DND-41 (cell line): ENCODE results near the gene C1QTNF12.

Experiments
- ATAC-seq: fragments of 200-7000 bp; cut with Tn5 transposase; 3 replicates; pipeline ENCODE4 v1.9.1; 2021; ENCODE audit warnings: low read depth; ENCODE audit not compliant: insufficient read depth
- DNase-seq: peaks from one replicate; pipeline ENCODE4 v3.0.0-alpha.2; 2020
- H2AFZ ChIP-seq: 2 replicates; pipeline ENCODE4 v1.6.0; 2012; ENCODE audit warnings: low read depth, low read length
- H3K27ac ChIP-seq: 2 replicates; pipeline ENCODE4 v1.5.1; 2012; ENCODE audit warnings: low read length, inconsistent platforms
- H3K27me3 ChIP-seq: fragments of 200-600 bp; sonication (generic); 2 replicates; pipeline ENCODE4 v1.6.0; 2012; ENCODE audit warnings: low read length, mild to moderate bottlenecking, inconsistent platforms; ENCODE audit not compliant: insufficient read depth, poor library complexity
- H3K36me3 ChIP-seq: 2 replicates; pipeline ENCODE4 v1.5.1; 2012; ENCODE audit warnings: low read length, inconsistent platforms; ENCODE audit not compliant: insufficient read depth
- H3K4me1 ChIP-seq: 2 replicates; pipeline ENCODE4 v1.5.1; 2012; ENCODE audit warnings: mild to moderate bottlenecking, low read length; ENCODE audit not compliant: insufficient read depth
- H3K4me2 ChIP-seq: 2 replicates; pipeline ENCODE4 v1.6.0; 2012; ENCODE audit warnings: mild to moderate bottlenecking, moderate library complexity, low read length, inconsistent platforms; ENCODE audit not compliant: insufficient read depth
- H3K4me3 ChIP-seq, 2 experiments: fragments of 200-600 bp in 1 of 2; shearing (Covaris generic) in 1 of 2; 2 replicates each; pipeline ENCODE4 v1.5.1; 2012 to 2016; ENCODE audit warnings: inconsistent platforms in 2 of 2, low read length in 2 of 2, mild to moderate bottlenecking in 2 of 2, low read depth in 1 of 2, moderate library complexity in 1 of 2
- H3K79me2 ChIP-seq: 2 replicates; pipeline ENCODE4 v1.6.0; 2012; ENCODE audit warnings: low read length, inconsistent platforms; ENCODE audit not compliant: insufficient read depth
- H3K9ac ChIP-seq: 2 replicates; pipeline ENCODE4 v1.6.0; 2012; ENCODE audit warnings: low read depth, mild to moderate bottlenecking, inconsistent platforms, low read length, moderate library complexity
- H3K9me3 ChIP-seq: 2 replicates; pipeline ENCODE4 v1.5.1; 2012; ENCODE audit warnings: low read length, moderate library complexity, mild to moderate bottlenecking, inconsistent platforms; ENCODE audit not compliant: insufficient read depth, severe bottlenecking
- H4K20me1 ChIP-seq: 2 replicates; pipeline ENCODE4 v1.6.0; 2012; ENCODE audit warnings: low read length; ENCODE audit not compliant: insufficient read depth
- EZH2 ChIP-seq: IDR thresholded peaks from 3 replicates; pipeline ENCODE4 v1.6.1; 2012; ENCODE audit warnings: borderline replicate concordance, low read depth, mild to moderate bottlenecking, moderate library complexity, low read length, inconsistent platforms; ENCODE audit not compliant: severe bottlenecking
- TF ChIP-seq, protein P1 (sequence below): IDR thresholded peaks from 2 replicates; pipeline ENCODE4 v1.5.1; 2012; ENCODE audit warnings: borderline replicate concordance, low read length, moderate library complexity, mild to moderate bottlenecking; ENCODE audit not compliant: poor library complexity, severe bottlenecking; ENCODE audit errors: extremely low read depth

C1QTNF12 gene

DNA sequence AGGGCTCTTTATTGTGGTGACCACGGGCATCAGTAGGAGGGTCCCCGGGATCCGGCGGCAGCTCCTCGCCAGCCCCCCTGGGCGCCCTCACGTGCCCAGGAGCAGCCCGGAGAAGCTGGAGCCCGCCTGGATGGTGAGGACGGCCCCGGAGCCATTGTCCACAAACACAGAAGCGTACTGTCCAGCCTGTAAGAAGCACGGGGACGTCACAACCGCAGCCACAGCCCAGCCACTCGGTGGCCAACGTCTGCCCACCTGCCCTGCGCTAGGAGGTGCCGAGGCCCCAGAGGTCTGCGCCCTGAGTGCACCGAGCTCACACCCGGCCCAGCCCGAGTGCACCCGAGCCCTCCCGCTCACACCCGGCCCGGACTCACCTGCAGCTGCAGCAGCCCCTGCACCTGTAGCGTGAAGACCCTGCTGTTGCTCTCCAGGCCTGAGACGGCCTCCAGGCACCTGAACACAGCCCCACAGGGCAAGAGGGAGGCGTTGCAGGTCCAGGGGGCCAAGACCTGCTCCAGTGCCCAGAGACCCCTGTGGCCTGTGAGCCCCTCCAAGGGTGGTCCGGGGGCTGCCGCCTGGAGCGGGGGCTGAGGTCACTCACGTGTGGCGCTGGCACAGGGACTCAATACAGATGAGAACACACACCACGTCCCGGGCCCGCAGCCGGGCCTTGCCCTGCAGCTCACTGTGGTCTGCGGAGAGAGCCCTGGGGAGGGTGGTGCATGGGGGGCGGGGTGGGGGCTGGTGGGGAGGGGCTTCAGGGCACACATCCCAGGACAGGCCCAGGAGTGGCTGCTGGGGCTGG lies 3.9 kb downstream of the C1QTNF12 start:
- Histone ChIP-seq H4K20me1 (peaks cover 3% of the 10 kb centered on the region; the same call in 1 of the 2 replicates), H3K36me3 (no peaks in the 10 kb centered on the region), H3K79me2 (no peaks in the 10 kb centered on the region), H3K4me1 (no peaks in the 10 kb centered on the region), H3K27me3 (no peaks in the 10 kb centered on the region), H3K4me2 (no peak overlapping the region), H3K9me3 (no peaks in the 10 kb centered on the region), H3K4me3 (no peak overlapping the region), H3K9ac (no peak overlapping the region), H2AFZ (no peak overlapping the region), H3K27ac (no peak overlapping the region)
- ATAC-seq (no peak), DNase-seq (no peak)
- TF ChIP-seq EZH2, result no peak
- TF ChIP-seq, protein P1, sequence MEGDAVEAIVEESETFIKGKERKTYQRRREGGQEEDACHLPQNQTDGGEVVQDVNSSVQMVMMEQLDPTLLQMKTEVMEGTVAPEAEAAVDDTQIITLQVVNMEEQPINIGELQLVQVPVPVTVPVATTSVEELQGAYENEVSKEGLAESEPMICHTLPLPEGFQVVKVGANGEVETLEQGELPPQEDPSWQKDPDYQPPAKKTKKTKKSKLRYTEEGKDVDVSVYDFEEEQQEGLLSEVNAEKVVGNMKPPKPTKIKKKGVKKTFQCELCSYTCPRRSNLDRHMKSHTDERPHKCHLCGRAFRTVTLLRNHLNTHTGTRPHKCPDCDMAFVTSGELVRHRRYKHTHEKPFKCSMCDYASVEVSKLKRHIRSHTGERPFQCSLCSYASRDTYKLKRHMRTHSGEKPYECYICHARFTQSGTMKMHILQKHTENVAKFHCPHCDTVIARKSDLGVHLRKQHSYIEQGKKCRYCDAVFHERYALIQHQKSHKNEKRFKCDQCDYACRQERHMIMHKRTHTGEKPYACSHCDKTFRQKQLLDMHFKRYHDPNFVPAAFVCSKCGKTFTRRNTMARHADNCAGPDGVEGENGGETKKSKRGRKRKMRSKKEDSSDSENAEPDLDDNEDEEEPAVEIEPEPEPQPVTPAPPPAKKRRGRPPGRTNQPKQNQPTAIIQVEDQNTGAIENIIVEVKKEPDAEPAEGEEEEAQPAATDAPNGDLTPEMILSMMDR, result no peak

DNA sequence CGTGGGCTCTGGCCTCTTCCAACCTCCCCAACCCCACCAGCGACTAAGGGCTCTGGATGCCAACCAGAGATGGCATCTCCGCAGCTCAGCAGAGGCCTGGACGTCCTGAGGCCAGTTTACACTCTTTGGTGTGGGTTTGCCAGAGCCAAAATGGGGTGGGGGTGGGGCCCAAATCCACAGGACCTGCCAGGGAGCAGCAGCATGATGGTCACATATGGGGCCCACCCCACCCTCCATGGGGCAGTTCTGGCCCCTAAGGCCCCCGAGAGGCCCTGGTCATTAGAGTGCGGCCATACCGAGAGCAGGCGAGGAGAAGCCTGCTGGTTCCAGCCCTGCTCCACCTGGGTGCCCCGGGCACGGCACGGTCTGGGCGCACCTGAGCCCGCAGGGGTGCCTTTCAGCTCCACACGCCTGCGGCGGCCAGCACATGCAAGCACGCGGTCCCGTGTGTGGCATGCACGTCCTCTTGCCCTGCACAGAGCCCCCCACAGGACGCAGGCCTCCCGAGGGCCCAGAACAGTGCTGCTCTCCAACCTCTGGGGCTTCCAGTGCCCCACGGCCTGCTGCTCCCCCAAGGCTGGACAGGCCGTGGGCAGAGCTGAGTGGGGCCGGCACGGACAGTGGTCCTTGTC lies 4.8 kb downstream of the C1QTNF12 start:
- Histone ChIP-seq H3K4me3 (no peak overlapping the region), H3K79me2 (no peaks in the 10 kb centered on the region), H3K36me3 (no peaks in the 10 kb centered on the region), H3K27me3 (no peaks in the 10 kb centered on the region), H4K20me1 (peaks cover 7% of the 10 kb centered on the region; the same call in 1 of the 2 replicates), H3K4me2 (no peak overlapping the region), H3K27ac (no peak overlapping the region), H3K9me3 (no peaks in the 10 kb centered on the region), H2AFZ (no peak overlapping the region), H3K9ac (no peak overlapping the region), H3K4me1 (no peaks in the 10 kb centered on the region)
- TF ChIP-seq, protein P1, result no peak
- no peak for TF ChIP-seq EZH2
- no peak for ATAC-seq
- no peak for DNase-seq

DNA sequence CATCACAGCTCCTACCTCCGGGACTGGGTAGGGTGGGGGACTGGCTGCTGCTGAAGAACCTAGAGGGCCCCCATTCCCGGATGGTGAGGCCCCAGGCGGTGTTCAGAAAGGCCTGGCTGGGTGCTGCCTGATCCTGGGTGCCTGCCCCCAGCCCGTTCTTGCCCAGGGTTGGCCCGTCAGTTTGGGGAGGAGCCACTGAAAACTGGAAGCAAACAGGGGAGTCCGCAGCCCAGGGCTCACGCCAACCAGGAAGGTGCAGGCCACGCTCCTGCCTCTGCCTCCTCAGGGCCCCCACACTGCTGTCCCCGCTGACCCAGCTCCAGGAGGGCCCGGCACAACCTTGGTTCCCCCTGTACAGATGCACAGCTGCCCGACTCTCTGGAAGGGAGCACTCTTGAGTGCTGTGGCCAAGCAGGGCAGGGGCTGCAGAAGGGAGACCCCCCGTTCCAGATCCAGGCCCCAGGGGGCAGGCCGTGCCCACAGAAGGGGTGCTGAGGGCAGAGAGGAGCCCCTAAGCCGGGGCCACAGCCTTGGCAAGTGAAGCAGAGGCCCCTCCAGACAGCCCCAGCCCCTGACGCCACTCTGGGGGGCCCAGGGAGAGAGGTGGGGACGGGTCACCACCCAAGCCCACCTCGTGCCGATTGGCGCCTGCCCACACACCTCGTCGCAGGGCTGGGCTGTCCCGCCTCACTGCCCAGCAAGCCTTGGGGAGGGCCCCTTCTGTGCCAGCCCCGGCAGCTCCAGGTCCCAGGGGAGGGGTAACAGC lies 5.5 kb downstream of the C1QTNF12 start:
- Histone ChIP-seq H2AFZ (no peak overlapping the region), H3K36me3 (no peaks in the 10 kb centered on the region), H3K4me1 (no peaks in the 10 kb centered on the region), H3K9me3 (no peaks in the 10 kb centered on the region), H3K27me3 (no peaks in the 10 kb centered on the region), H3K27ac (no peak overlapping the region), H4K20me1 (peaks cover 14% of the 10 kb centered on the region), H3K4me3 (no peak overlapping the region), H3K4me2 (no peak overlapping the region), H3K79me2 (no peaks in the 10 kb centered on the region), H3K9ac (no peak overlapping the region)
- TF ChIP-seq, protein P1, result no peak
- no peak for TF ChIP-seq EZH2
- DNase-seq (no peak), ATAC-seq (no peak)
